Measurements from ENCODE around the gene RNU1-3. TPM values are rescaled to one million over a fixed set of nuclear protein-coding genes. Genes with fewer than 3 reads are reported as not detected.
A peak's percentile ranks its signal among the peaks of the same experiment; 100 is the strongest.
"Not testable (repeated sequence)": the region's sequence is repeated elsewhere in the genome, so short reads cannot be mapped to it uniquely, and the experiment has no call there.

The RNU1-3 gene
- total RNA-seq, 1 donor from 2014 or later: 6,622 TPM

DNA sequence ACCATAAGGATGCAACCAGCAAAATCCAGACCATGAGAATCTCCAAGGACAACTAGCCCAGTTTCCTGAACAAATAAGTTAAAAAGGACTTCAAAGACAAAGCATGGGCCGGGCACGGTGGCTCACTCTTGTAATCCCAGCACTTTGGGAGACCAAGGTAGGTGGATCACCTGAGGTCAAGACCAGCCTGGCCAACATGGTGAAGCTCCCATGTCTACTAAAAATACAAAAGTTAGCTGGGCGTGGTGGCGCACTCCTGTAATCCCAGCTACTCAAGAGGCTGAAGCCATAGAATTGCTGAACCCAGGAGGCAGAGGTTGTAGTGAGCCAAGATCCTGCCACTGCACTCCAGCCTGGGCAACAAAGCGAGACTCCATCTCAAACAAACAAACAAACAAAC, 30.8 kb downstream of the RNU1-3 start:
- H3K9me3 ChIP-seq; H3K27me3 ChIP-seq; H3K27ac ChIP-seq; intact Hi-C loops (cut with DNase I); H3K4me1 ChIP-seq; H3K4me3 ChIP-seq; ATAC-seq: not testable (repeated sequence)
- peaks cover 39% of the 10 kb centered on the region for H3K36me3 ChIP-seq
- peak; percentile 49 for DNase-seq

DNA sequence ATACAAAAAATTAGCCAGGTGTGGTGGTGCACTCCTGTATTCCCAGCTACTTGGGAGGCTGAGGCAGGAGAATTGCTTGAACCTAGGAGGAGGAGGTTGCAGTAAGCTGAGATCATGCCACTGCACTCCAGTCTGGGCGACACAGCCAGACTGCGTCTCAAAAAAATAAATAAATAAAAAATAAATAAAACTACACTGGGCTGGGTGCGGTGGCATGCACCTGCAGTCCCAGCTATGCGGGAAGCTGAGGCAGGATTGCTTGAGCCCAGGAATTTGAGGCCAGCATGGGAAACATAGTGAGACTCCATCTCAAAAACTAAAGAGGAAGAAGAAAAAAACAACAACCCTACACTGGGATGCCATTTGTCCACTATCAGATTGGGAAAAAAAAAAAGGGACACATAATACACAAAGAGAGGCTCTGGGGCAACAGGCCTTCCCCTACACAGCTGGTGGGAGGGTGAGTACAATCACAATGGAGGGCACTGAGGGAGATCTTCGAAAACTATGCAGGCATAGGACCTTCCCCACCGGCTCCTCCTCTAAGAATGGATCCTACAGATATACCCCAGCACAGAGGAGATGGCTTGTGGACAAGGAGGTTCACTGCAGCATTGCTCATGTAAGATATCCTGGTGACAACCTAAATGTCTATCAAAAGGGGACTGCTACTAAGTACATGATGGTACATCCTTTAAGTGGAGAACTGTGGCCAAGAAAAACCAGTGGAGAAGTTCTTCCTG, 33.0 kb downstream of the RNU1-3 start:
- H3K4me1 ChIP-seq; H3K27me3 ChIP-seq; DNase-seq; intact Hi-C loops (cut with DNase I); H3K4me3 ChIP-seq; H3K27ac ChIP-seq; H3K9me3 ChIP-seq; ATAC-seq: not testable (repeated sequence)
- peaks cover 60% of the 10 kb centered on the region for H3K36me3 ChIP-seq

DNA sequence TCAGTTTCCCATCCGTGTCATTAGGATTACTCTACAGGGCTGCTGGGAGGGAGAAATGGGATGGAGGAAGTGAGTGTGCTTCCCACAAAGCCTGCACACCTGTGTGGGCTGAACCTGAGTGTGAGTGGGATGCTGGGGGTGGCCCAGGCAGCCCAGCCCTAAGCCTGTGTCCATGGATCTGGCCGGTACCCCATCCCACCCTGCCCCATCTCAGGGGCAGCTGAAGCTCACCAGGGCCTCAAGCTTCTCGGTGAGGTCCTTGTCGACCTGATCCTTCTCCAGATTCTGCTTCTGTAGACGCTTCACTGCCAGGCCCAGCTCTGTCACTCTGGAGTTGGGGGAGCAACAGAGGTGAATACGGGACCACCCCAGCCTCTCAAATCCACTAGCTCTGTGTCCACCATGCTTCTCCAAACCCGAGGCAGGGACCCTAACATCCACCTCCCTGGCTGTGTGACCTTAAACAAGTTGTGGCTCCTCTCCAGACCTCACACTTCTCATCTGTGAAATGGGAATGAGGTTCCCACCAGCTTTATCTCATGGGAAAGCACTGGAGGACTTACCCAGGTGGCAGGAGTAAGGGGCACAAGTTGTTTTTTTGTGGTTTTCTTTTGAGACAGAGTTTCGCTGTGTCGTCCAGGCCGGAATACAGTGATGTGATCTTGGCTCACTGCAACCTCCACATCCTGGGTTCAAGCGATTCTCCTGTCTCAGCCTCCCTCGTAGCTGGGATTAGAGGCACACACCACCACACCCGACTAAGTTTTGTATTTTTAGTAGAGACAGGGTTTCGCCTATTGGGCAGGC, 34.5 kb downstream of the RNU1-3 start:
- DNase-seq (peak; percentile 62), ATAC-seq (peak; percentile 15)
- peaks cover 74% of the 10 kb centered on the region for H3K36me3 ChIP-seq
- H3K9me3 ChIP-seq; intact Hi-C loops (cut with DNase I); H3K27me3 ChIP-seq; H3K4me3 ChIP-seq; H3K4me1 ChIP-seq; H3K27ac ChIP-seq: not testable (repeated sequence)

DNA sequence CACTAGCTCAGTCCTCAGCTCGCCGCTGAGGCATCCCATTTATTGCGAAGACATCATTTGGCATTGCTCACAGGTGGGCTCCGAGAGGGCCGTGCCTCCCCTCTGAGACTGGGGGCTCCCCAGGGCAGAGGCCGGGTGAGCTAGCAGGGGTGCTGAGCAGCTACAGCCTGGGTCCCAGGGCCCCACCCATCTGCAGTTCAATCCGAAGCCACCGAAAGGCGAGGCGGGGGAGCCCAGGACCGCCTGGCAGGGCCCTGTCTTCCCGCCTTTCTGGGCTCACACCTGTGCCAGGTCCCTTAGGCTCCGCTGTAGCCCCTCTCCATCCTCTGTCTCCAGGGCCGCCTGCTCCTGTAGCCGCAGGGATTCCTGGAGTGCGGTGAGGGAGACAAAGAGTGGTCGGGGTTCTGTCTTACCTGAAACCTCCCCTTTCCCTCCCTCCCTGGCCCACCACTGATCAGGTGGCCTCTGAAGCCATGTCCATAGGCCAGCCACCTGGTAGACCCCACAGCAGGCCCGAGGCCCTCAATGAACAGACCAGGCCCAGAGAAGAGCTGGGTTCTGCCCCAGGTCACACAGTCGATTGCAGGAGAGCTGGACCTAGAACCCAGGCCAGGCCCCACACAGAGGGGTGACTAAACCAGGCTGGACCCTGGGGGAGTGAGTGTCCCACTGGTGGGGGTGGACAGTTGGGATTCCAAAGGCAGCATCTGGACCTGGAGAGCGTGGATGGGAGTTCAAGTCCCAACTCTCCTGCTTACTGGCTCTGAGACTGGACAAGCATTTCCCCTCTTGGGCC, 35.3 kb downstream of the RNU1-3 start:
- no peak overlapping the region for H3K27ac ChIP-seq
- intact Hi-C loops (cut with DNase I): no loop called here
- no peak overlapping the region for H3K4me3 ChIP-seq
- peak; percentile 73 for DNase-seq
- peaks cover 79% of the 10 kb centered on the region for H3K36me3 ChIP-seq
- peak; percentile 2 for ATAC-seq
- no peaks in the 10 kb centered on the region for H3K4me1 ChIP-seq
- TF ChIP-seq, protein P1, sequence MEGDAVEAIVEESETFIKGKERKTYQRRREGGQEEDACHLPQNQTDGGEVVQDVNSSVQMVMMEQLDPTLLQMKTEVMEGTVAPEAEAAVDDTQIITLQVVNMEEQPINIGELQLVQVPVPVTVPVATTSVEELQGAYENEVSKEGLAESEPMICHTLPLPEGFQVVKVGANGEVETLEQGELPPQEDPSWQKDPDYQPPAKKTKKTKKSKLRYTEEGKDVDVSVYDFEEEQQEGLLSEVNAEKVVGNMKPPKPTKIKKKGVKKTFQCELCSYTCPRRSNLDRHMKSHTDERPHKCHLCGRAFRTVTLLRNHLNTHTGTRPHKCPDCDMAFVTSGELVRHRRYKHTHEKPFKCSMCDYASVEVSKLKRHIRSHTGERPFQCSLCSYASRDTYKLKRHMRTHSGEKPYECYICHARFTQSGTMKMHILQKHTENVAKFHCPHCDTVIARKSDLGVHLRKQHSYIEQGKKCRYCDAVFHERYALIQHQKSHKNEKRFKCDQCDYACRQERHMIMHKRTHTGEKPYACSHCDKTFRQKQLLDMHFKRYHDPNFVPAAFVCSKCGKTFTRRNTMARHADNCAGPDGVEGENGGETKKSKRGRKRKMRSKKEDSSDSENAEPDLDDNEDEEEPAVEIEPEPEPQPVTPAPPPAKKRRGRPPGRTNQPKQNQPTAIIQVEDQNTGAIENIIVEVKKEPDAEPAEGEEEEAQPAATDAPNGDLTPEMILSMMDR (IDR thresholded peaks at IDR 0.05): no peak
- H3K9me3 ChIP-seq: no peaks in the 10 kb centered on the region
- no peaks in the 10 kb centered on the region for H3K27me3 ChIP-seq

DNA sequence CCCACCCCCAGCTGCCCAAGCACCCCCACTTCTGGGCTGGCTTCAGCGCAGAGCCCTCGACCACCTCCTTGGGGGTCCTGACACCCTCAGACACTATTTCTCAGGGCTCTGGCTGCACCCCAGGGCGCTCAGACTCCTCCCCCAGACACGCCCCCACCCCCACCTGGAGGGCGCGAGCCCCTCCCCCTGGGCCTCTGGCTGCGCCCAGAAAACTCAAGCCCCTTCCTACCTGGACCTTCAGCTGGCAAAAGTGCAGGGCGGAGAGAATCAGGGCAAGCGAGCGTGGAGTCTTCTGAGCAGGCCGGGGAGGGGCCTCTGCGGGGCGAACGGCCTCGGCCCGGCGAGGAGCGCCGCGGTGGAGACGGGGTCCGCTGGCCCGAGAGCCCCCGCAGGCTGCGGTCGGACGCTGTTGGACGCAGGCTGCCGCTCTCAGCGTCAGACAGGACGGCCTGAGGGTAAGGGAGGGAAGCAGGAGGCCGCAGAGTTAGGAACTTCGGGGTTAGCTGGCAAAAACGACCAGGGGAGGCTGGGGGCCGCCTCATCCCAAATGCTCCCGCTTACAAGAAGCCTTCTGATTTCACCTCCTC, 36.0 kb downstream of the RNU1-3 start:
- Histone ChIP-seq H3K4me1 (no peaks in the 10 kb centered on the region), H3K36me3 (peaks cover 86% of the 10 kb centered on the region), H3K4me3 (no peak overlapping the region), H3K9me3 (no peaks in the 10 kb centered on the region), H3K27ac (no peak overlapping the region), H3K27me3 (no peaks in the 10 kb centered on the region)
- peak; percentile 66 for DNase-seq
- TF ChIP-seq, protein P1 (IDR thresholded peaks at IDR 0.05): no peak
- intact Hi-C loops (cut with DNase I): no loop called here
- peak; percentile 1 for ATAC-seq

DNA sequence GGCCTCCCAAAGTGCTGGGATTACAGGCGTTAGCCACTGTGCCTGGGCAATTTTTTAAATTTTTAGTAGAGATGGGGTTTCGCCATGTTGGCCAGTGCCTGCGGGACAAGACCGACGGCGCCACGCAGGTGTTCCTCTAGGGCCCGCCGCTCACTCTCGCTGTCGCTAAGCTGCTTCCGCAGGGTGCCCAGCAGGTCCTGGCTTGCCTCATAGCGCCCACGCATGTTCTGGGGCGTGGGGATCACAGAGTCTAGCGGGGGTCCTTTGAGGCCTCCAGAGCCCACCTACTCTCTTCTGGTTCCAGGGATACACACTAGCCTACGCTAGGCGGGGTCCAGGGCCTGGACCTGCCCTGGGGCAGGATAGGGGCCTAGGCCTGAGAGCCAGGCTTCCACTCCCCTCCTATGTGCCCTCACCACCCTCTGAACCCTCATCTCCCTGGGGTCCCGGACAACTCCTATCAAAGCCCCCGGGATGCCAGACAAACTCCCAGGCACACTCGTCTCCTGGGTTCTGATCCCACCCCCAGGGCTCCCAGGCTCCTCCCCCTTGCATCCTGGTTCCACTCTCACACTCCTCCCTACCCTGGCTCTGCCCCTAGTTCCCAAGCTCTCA, 36.7 kb downstream of the RNU1-3 start:
- H3K36me3 ChIP-seq: peaks cover 93% of the 10 kb centered on the region
- DNase-seq (peak; percentile 73), ATAC-seq (peak; percentile 1)
- intact Hi-C loops (cut with DNase I); H3K27ac ChIP-seq; H3K4me1 ChIP-seq; H3K4me3 ChIP-seq; H3K9me3 ChIP-seq; H3K27me3 ChIP-seq: not testable (repeated sequence)

All from upper lobe of right lung (tissue), 1 donor.